Stimulated activated CD4-positive, alpha-beta T cell treated with anti-CD3 and anti-CD28 coated beads, TNF-alpha, amount 100 ng/mL, for 4 hours (primary cell): Measurements from ENCODE around the gene UNC5B.
A peak's percentile ranks its signal among the peaks of the same experiment; 100 is the strongest.

Source experiments
- DNase-seq, 3 experiments: peaks; one replicate each; pipeline ENCODE4 v3.0.0-alpha.2; 2020; ENCODE audit warnings: low read depth in 3 of 3

The UNC5B gene

GRCh38 chr10:71297343-71297742 is 85.0 kb downstream of the UNC5B start:
- no peak for DNase-seq

- DNase-seq: no peak
These were observed 86.9 kb downstream of the UNC5B start for GRCh38 chr10:71299071-71299785.

- no peak for DNase-seq
These were observed 88.4 kb downstream of the UNC5B start for GRCh38 chr10:71300555-71301370.

GRCh38 chr10:71301371-71301916 is 89.1 kb downstream of the UNC5B start:
- no peak for DNase-seq

GRCh38 chr10:71302451-71302850 is 90.1 kb downstream of the UNC5B start:
- no peak for DNase-seq

- DNase-seq: no peak
These were observed 90.7 kb downstream of the UNC5B start for GRCh38 chr10:71302874-71303568.

GRCh38 chr10:71303569-71303907 is 91.2 kb downstream of the UNC5B start:
- DNase-seq: no peak

- DNase-seq: no peak
These were observed 92.5 kb downstream of the UNC5B start for GRCh38 chr10:71304914-71305313.

- DNase-seq: no peak
These were observed 94.6 kb downstream of the UNC5B start for GRCh38 chr10:71306979-71307378.

- DNase-seq: no peak
These were observed 95.2 kb downstream of the UNC5B start for GRCh38 chr10:71307469-71308085.

- DNase-seq: no peak
These were observed 95.9 kb downstream of the UNC5B start for GRCh38 chr10:71308244-71308643.

GRCh38 chr10:71308985-71309384 is 96.6 kb downstream of the UNC5B start:
- DNase-seq: no peak

- no peak for DNase-seq
These were observed 97.5 kb downstream of the UNC5B start for GRCh38 chr10:71309919-71310318.

GRCh38 chr10:71312220-71312619 is 99.8 kb downstream of the UNC5B start:
- DNase-seq: no peak

GRCh38 chr10:71312811-71313789 is 100.7 kb downstream of the UNC5B start:
- no peak for DNase-seq

GRCh38 chr10:71314028-71314693 is 101.8 kb downstream of the UNC5B start:
- DNase-seq: peak; percentile 19 to 33 (median 28)

GRCh38 chr10:71314694-71315225 is 102.4 kb downstream of the UNC5B start:
- no peak for DNase-seq

- DNase-seq: no peak
These were observed 103.9 kb downstream of the UNC5B start for GRCh38 chr10:71316056-71316785.

- DNase-seq: no peak
These were observed 104.4 kb downstream of the UNC5B start for GRCh38 chr10:71316786-71317160.
